Heart right ventricle (tissue), 16 donors: Measurements from ENCODE around the gene ABHD2. TPM values are rescaled to one million over a fixed set of nuclear protein-coding genes. Genes with fewer than 3 reads are reported as not detected.

Source experiments
- ATAC-seq, 8 donors: fragments of 200-7000 bp; cut with Tn5 transposase; one replicate each; pipeline ENCODE4 v1.9.1; 2020; ENCODE audit warnings: mild to moderate bottlenecking in 8 of 8, moderate library complexity in 8 of 8, moderate number of reproducible peaks in 1 of 8
- DNase-seq, 2 donors: peaks; one replicate each; pipeline ENCODE4 v3.0.0-alpha.2; 2020
- H3K27ac ChIP-seq, 10 donors: fragments of 200-600 bp; sonication (generic) in 2 of 10; one replicate each; pipeline versions ENCODE4 v1.5.0 to v1.8.0; 2020 to 2022; ENCODE audit warnings: mild to moderate bottlenecking in 3 of 10
- H3K27me3 ChIP-seq, 7 donors: fragments of 200-600 bp; one replicate each; pipeline ENCODE4 v1.8.0; 2021 to 2022; ENCODE audit warnings: mild to moderate bottlenecking in 2 of 7
- H3K36me3 ChIP-seq, 9 donors: fragments of 200-600 bp; sonication (generic) in 1 of 9; one replicate each; pipeline versions ENCODE4 v1.5.0 to v1.8.0; 2020 to 2022; ENCODE audit warnings: mild to moderate bottlenecking in 2 of 9
- H3K4me1 ChIP-seq, 9 donors: fragments of 200-600 bp; sonication (generic) in 1 of 9; one replicate each; pipeline versions ENCODE4 v1.5.0 to v1.8.0; 2020 to 2022; ENCODE audit warnings: mild to moderate bottlenecking in 4 of 9
- H3K4me3 ChIP-seq, 10 donors: fragments of 200-600 bp; sonication (generic) in 2 of 10; one replicate each; pipeline versions ENCODE4 v1.5.0 to v1.8.0; 2020 to 2022; ENCODE audit warnings: mild to moderate bottlenecking in 7 of 10, moderate library complexity in 2 of 10
- H3K9me3 ChIP-seq, 11 donors: fragments of 200-600 bp in 10 of 11; sonication (generic) in 2 of 11; one replicate each; pipeline versions ENCODE4 v1.5.0 to v1.8.0; 2013 to 2022; ENCODE audit warnings: mild to moderate bottlenecking in 2 of 11, control low read depth in 1 of 11, moderate library complexity in 1 of 11
- CTCF ChIP-seq, 9 donors: fragments of 200-600 bp; sonication (generic) in 2 of 9; IDR thresholded peaks; one replicate each; pipeline versions ENCODE4 v1.5.0 to v1.8.0; 2021 to 2022; ENCODE audit warnings: antibody characterized with exemption in 9 of 9, mild to moderate bottlenecking in 5 of 9, moderate library complexity in 1 of 9
- WGBS, 2 donors: extraction: QIAGEN DNeasy Blood & Tissue Kit; methylation state at CpG; one replicate each; pipeline ENCODE4 v1.1.7; 2013; ENCODE audit warnings: inconsistent platforms in 1 of 2; 5-methylcytosine and 5-hydroxymethylcytosine counted together
- intact Hi-C, 10 donors: fragments of 100-400 bp; cut with DNase I; formaldehyde crosslinking; loops; one replicate each; pipeline versions ENCODE4 v1.11.1 to v1.14.2; 2022
- polyA plus RNA-seq, 2 donors: library from polyadenylated mRNA; stranded (reverse); fragments of 200-250 nt; gene quantifications; one replicate each; pipeline ENCODE4 v1.2.3, GENCODE V29; 2013
- total RNA-seq, 10 donors: library from RNA; stranded (reverse); fragmentation: NEBNext Ultra II Directional in 3 of 10; extraction: Animal tissue kit (Norgen Biotek cat#: 25700) in 3 of 10; gene quantifications; one replicate each; pipeline versions ENCODE4 v1.2.1 to v1.2.4, GENCODE V29; 2021 to 2023
- donor health status: Arrhythmogenic right ventricular cardiomyopathy.
- donor health status: ischemic (EF 13 %, LVEDD 7.1; RV severe dilation, severe dysfunction).
- donor health status: healthy with polysubstance abuse.
- donor health status: DM: no; HTN: yes; CAD: no.
- donor health status: DM: no; HTN: no; CAD: no.
- donor health status: ischemic (EF 25% LVEDD 6.9; RV normal size, moderate dysfunction).
- donor health status: ischemic (EF 25% LVEDD 5.7; RV mildly dilated, moderate dysfunction).
- donor health status: healthy.
- donor health status: DM: yes; HTN: yes; CAD: no.
- donor health status: Ischemic cardiomyopathy.
- donor health status: ischemic (EF 35%, LVEDD 5.7; RV mildly dilated, moderate dysfunction).
- donor health status: nonischemic (EF 11% LVEDD 7.7; RV severe dilation, severe dysfunction).
- donor health status: DM: yes; HTN: yes; CAD: no.
- donor health status: PGD.
- donor health status: ischemic (EF 29% LVEDD 5.4; RV normal size, mild dysfunction).
- donor health status: nonischemic (EF 23%, LVEDD 6.1; RV moderate dilation, normal function).

The ABHD2 gene
- total and polyA plus RNA-seq, 12 donors, result 9.1 to 201 (median 119) TPM

- peaks cover 0 to 57% (median 0%) of the 10 kb centered on the region in 9 donors for H3K4me1 ChIP-seq
- peak overlapping the region in 1 of 10 donors; percentile 69 for H3K27ac ChIP-seq
- H3K9me3 ChIP-seq, result peaks cover 4 to 20% (median 13%) of the 10 kb centered on the region in 11 donors
- ATAC-seq (peak in 1 of 8 donors; percentile 38), DNase-seq (no peak)
- H3K4me3 ChIP-seq, result no peak overlapping the region
- H3K36me3 ChIP-seq, result no peaks in the 10 kb centered on the region
- H3K27me3 ChIP-seq, result no peaks in the 10 kb centered on the region
- no peak for TF ChIP-seq CTCF (IDR thresholded peaks at IDR 0.05)
- intact Hi-C loops, result no loop called here
- 61 to 66% methylated on average over 4 of the region's 4 CpGs for WGBS, 2 donors
Observed at GRCh38 chr15:89071471-89071870, 16.8 kb upstream of the ABHD2 start.

DNA sequence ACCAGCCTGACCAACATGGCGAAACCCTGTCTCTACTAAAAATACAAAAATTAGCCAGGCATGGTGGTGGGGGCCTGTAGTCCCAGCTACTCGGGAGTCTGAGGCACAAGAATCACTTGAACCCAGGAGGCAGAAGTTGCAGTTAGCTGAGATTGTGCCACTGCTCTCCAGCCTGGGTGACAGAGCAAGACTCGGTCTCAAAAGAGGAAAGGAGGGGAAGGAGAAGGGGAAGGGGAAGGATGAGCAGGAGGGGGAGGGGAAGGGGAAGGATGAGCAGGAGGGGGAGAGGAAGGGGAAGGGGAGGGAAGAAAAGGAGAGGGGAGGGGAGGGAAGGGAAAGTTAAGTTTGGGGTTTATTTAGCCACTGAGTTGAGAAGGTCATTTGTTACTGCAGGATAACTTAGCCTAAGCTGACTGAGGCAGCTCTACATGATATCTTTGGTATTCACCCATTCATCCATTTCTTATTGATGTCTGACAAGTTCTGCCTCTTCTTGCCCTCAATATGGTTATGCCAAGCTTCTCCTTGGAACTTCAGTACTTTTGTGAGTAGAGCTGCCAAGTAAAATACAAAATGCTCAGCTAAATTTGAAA, 15.9 kb upstream of the ABHD2 start:
- WGBS, 2 donors, result 78 to 84% methylated on average over 3 of the region's 3 CpGs

DNA sequence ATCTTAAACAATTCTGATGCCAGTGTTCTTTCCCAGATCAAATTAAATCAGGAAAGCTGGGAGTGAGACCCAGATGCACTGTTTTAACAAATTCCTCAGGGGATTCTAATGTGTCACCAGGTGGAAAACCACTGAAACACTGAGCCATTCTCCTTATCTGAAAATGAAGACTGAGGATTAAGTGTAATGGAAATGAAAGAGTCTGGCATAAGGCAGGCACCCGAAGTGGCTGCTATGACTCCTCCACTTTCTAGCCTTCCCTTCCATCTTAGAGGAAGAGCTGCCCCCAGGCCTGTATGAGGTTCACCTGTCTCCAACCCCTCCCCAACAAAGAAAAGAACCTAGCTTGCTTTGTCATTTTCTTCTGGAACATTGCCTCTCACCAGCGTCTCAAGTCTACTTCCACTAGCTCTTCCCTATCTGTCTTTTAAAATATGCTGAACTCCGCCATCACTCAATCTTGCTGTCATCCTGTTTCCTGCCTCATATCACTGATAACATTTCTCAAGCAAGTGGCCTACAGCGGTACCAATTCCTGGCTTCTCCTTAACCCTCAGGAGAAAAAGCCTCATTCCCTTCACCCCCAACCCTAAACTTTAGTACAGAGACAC, 13.7 kb upstream of the ABHD2 start:
- no peaks in the 10 kb centered on the region for H3K9me3 ChIP-seq
- intact Hi-C loops, result loop anchor here in 1 of 10 donors (5.0 kb wide), 1 partner anchor 88 kb away; no protein-coding TSS in a partner anchor
- peaks cover 0 to 37% (median 0%) of the 10 kb centered on the region in 9 donors for H3K4me1 ChIP-seq
- no peak overlapping the region for H3K4me3 ChIP-seq
- DNase-seq (no peak), ATAC-seq (no peak)
- H3K36me3 ChIP-seq, result no peaks in the 10 kb centered on the region
- no peak for TF ChIP-seq CTCF (IDR thresholded peaks at IDR 0.05)
- no peak overlapping the region for H3K27ac ChIP-seq
- no peaks in the 10 kb centered on the region for H3K27me3 ChIP-seq
- whole genome bisulfite sequencing, 2 donors, result 65 to 71% methylated on average over 4 of the region's 4 CpGs

More for the DNA sequence above, 15.9 kb upstream of the ABHD2 start:
- peaks cover 0 to 56% (median 0%) of the 10 kb centered on the region in 9 donors for H3K4me1 ChIP-seq
- H3K4me3 ChIP-seq, result no peak overlapping the region
- peaks cover 0 to 11% (median 4%) of the 10 kb centered on the region in 11 donors for H3K9me3 ChIP-seq
- H3K27me3 ChIP-seq, result no peaks in the 10 kb centered on the region
- H3K27ac ChIP-seq, result no peak overlapping the region
- TF ChIP-seq CTCF (IDR thresholded peaks at IDR 0.05), result no peak
- intact Hi-C loops, result no loop called here
- no peaks in the 10 kb centered on the region for H3K36me3 ChIP-seq
- ATAC-seq (no peak), DNase-seq (no peak)

DNA sequence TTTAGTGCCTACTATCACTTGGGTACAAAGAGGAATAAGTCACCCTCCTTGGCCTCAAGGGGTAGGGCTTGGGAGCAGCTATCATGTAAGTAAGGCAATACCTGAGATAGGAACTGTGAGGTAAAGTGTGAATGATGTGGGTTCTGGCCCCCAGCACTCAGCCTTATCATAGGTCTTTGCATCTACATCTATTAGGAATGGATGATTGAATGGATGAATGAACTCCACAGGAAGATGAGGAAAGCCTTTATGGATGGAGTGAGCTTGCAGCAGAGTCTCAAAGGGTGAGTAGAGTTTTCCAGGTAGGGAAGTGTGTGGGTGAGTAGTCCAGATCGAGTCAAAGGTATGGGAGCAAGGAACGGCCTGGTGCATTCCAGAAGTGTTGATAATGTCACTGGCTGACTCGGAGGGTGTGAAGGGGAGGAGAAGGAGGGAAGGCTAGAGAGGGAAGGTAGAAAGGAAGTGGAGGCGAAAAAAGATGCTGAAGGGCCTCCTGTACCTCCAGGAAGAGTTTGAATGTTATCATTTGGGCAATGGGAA, 13.1 kb upstream of the ABHD2 start:
- H3K36me3 ChIP-seq, result no peaks in the 10 kb centered on the region
- no peak overlapping the region for H3K4me3 ChIP-seq
- 47 to 65% methylated on average over 4 of the region's 4 CpGs for WGBS, 2 donors
- TF ChIP-seq CTCF (IDR thresholded peaks at IDR 0.05), result no peak
- no peaks in the 10 kb centered on the region for H3K27me3 ChIP-seq
- H3K9me3 ChIP-seq, result no peaks in the 10 kb centered on the region
- no peak for ATAC-seq
- intact Hi-C loops, result loop anchor here in 1 of 10 donors (5.0 kb wide), 1 partner anchor 87 kb away; no protein-coding TSS in a partner anchor
- no peak overlapping the region for H3K27ac ChIP-seq
- peaks cover 0 to 32% (median 0%) of the 10 kb centered on the region in 9 donors for H3K4me1 ChIP-seq
- DNase-seq, result no peak
